ENCODE results near the gene TSPAN18. TPM values are rescaled to one million over a fixed set of nuclear protein-coding genes. Genes with fewer than 3 reads are reported as not detected.

Gene TSPAN18
- total RNA-seq, 1 donor from 2014 or later, result 31.7 TPM

DNA sequence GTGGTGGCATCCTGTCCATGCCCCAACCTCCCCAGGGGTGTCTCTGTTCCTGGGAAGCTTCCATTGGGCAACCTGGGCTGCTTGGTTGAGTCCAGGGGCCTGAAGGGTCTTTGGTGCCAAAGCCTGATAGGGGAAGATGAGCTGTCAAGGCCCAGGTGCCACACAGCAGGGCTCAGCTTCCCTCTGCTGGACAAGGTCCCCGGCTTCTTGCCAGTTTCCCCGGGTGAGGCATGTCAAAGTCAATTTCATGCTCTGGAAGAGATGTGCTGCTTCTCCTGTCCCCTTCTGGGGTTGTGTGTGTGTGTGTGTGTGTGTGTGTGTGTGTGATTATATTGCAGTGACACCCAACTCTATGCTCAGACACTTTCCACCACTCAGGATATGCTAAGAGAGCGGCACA lies 197.0 kb downstream of the TSPAN18 start:
- FAIRE-seq, result no peak
- no peak overlapping the region for H3K4me3 Mint-ChIP-seq (ENCODE audit: unreplicated experiment)
- no peak for DNase-seq (ENCODE audit: low read depth)
- H3K79me2 ChIP-seq (ENCODE audit: insufficient read depth, low read length), result no peaks in the 10 kb centered on the region
- no peak overlapping the region for H3K4me3 ChIP-seq (ENCODE audit: insufficient read depth, low read depth, low read length)
- no peaks in the 10 kb centered on the region for H3K9me3 ChIP-seq (ENCODE audit: insufficient read depth, low read depth, low read length)
- H3K27ac ChIP-seq (ENCODE audit: low read depth, low read length), result no peak overlapping the region
- H3K27me3 ChIP-seq (ENCODE audit: insufficient read depth, low read length), result peaks cover 2% of the 10 kb centered on the region
- no peak overlapping the region for H2AFZ ChIP-seq (ENCODE audit: low read depth, low read length)
- H3K27me3 Mint-ChIP-seq (ENCODE audit: low read depth, unreplicated experiment), result peaks cover 34% of the 10 kb centered on the region
- no peaks in the 10 kb centered on the region for H3K36me3 ChIP-seq (ENCODE audit: insufficient read depth, low read length)
- no peaks in the 10 kb centered on the region for H3K4me1 ChIP-seq (ENCODE audit: insufficient read depth, low read length)
- peaks cover 10% of the 10 kb centered on the region for H3K36me3 Mint-ChIP-seq (ENCODE audit: low read depth, unreplicated experiment)
- no peak overlapping the region for H3K27ac Mint-ChIP-seq (ENCODE audit: unreplicated experiment)
- H3K9me3 Mint-ChIP-seq (ENCODE audit: unreplicated experiment), result peaks cover 2% of the 10 kb centered on the region
- no peaks in the 10 kb centered on the region for H4K20me1 ChIP-seq (ENCODE audit: insufficient read depth, low read length)
- no peaks in the 10 kb centered on the region for H3K4me1 Mint-ChIP-seq (ENCODE audit: low read depth, unreplicated experiment)
- TF ChIP-seq EZH2 (IDR thresholded peaks at IDR 0.05; ENCODE audit: insufficient read depth, low read length), result no peak
- TF ChIP-seq, protein P1, sequence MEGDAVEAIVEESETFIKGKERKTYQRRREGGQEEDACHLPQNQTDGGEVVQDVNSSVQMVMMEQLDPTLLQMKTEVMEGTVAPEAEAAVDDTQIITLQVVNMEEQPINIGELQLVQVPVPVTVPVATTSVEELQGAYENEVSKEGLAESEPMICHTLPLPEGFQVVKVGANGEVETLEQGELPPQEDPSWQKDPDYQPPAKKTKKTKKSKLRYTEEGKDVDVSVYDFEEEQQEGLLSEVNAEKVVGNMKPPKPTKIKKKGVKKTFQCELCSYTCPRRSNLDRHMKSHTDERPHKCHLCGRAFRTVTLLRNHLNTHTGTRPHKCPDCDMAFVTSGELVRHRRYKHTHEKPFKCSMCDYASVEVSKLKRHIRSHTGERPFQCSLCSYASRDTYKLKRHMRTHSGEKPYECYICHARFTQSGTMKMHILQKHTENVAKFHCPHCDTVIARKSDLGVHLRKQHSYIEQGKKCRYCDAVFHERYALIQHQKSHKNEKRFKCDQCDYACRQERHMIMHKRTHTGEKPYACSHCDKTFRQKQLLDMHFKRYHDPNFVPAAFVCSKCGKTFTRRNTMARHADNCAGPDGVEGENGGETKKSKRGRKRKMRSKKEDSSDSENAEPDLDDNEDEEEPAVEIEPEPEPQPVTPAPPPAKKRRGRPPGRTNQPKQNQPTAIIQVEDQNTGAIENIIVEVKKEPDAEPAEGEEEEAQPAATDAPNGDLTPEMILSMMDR (IDR thresholded peaks at IDR 0.05; ENCODE audit: insufficient read depth, low read depth, low read length), result no peak
- no peak overlapping the region for H3K9ac ChIP-seq (ENCODE audit: low read length)
- H3K4me2 ChIP-seq (ENCODE audit: low read length), result no peak overlapping the region

DNA sequence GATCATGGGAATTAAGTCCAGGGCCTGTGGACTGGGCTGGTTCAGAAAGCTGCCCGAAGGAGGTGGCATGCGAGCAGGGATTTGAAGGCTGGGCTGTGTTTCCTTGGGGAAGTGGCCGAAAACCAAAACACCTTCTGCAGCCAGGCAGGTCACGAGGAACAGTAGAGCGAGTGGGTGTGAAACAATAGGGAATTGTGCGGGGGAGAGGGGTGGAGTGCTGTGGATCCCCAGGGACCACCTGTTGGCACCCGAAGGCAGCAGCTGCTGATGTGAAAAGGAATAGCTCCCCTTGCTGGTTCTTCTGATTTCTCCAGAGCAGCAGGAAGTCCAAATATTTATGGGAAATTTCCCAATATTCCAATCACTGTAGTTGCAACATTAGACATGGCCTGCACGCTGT lies 199.3 kb downstream of the TSPAN18 start:
- H3K79me2 ChIP-seq (ENCODE audit: insufficient read depth, low read length), result no peaks in the 10 kb centered on the region

GRCh38 chr11:44927174-44927661 lies 200.5 kb downstream of the TSPAN18 start:
- peak overlapping the region; percentile 72 for H2AFZ ChIP-seq (ENCODE audit: low read depth, low read length)
- H3K4me1 Mint-ChIP-seq (ENCODE audit: low read depth, unreplicated experiment), result no peaks in the 10 kb centered on the region
- H3K27ac Mint-ChIP-seq (ENCODE audit: unreplicated experiment), result no peak overlapping the region
- H3K9me3 ChIP-seq (ENCODE audit: insufficient read depth, low read depth, low read length), result no peaks in the 10 kb centered on the region
- H3K4me3 ChIP-seq (ENCODE audit: insufficient read depth, low read depth, low read length), result no peak overlapping the region
- peaks cover 2% of the 10 kb centered on the region for H3K9me3 Mint-ChIP-seq (ENCODE audit: unreplicated experiment)
- H3K36me3 ChIP-seq (ENCODE audit: insufficient read depth, low read length), result no peaks in the 10 kb centered on the region
- H3K27ac ChIP-seq (ENCODE audit: low read depth, low read length), result no peak overlapping the region
- TF ChIP-seq, protein P1 (IDR thresholded peaks at IDR 0.05; ENCODE audit: insufficient read depth, low read depth, low read length), result peak; percentile 75
- TF ChIP-seq EZH2 (IDR thresholded peaks at IDR 0.05; ENCODE audit: insufficient read depth, low read length), result no peak
- no peaks in the 10 kb centered on the region for H4K20me1 ChIP-seq (ENCODE audit: insufficient read depth, low read length)
- H3K27me3 Mint-ChIP-seq (ENCODE audit: low read depth, unreplicated experiment), result peaks cover 15% of the 10 kb centered on the region
- H3K27me3 ChIP-seq (ENCODE audit: insufficient read depth, low read length), result peaks cover 14% of the 10 kb centered on the region
- H3K79me2 ChIP-seq (ENCODE audit: insufficient read depth, low read length), result no peaks in the 10 kb centered on the region
- H3K36me3 Mint-ChIP-seq (ENCODE audit: low read depth, unreplicated experiment), result peaks cover 4% of the 10 kb centered on the region
- FAIRE-seq, result no peak
- H3K4me3 Mint-ChIP-seq (ENCODE audit: unreplicated experiment), result no peak overlapping the region
- peak; percentile 47 for DNase-seq (ENCODE audit: low read depth)
- no peaks in the 10 kb centered on the region for H3K4me1 ChIP-seq (ENCODE audit: insufficient read depth, low read length)
- peak overlapping the region; percentile 71 for H3K4me2 ChIP-seq (ENCODE audit: low read length)
- H3K9ac ChIP-seq (ENCODE audit: low read length), result no peak overlapping the region

More for the DNA sequence above, 199.3 kb downstream of the TSPAN18 start:
- no peak overlapping the region for H3K9ac ChIP-seq (ENCODE audit: low read length)
- Mint-ChIP-seq H3K36me3 (ENCODE audit: low read depth, unreplicated experiment) (peaks cover 4% of the 10 kb centered on the region), H3K9me3 (ENCODE audit: unreplicated experiment) (peaks cover 2% of the 10 kb centered on the region), H3K27me3 (ENCODE audit: low read depth, unreplicated experiment) (peaks cover 26% of the 10 kb centered on the region), H3K4me3 (ENCODE audit: unreplicated experiment) (no peak overlapping the region), H3K27ac (ENCODE audit: unreplicated experiment) (no peak overlapping the region), H3K4me1 (ENCODE audit: low read depth, unreplicated experiment) (no peaks in the 10 kb centered on the region)
- H3K4me3 ChIP-seq (ENCODE audit: insufficient read depth, low read depth, low read length), result no peak overlapping the region
- H4K20me1 ChIP-seq (ENCODE audit: insufficient read depth, low read length), result no peaks in the 10 kb centered on the region
- no peak for TF ChIP-seq EZH2 (IDR thresholded peaks at IDR 0.05; ENCODE audit: insufficient read depth, low read length)
- TF ChIP-seq, protein P1 (IDR thresholded peaks at IDR 0.05; ENCODE audit: insufficient read depth, low read depth, low read length), result no peak
- no peak for FAIRE-seq
- H3K4me2 ChIP-seq (ENCODE audit: low read length), result no peak overlapping the region
- no peaks in the 10 kb centered on the region for H3K4me1 ChIP-seq (ENCODE audit: insufficient read depth, low read length)
- H3K36me3 ChIP-seq (ENCODE audit: insufficient read depth, low read length), result no peaks in the 10 kb centered on the region
- DNase-seq (ENCODE audit: low read depth), result no peak
- H3K27ac ChIP-seq (ENCODE audit: low read depth, low read length), result no peak overlapping the region
- H3K9me3 ChIP-seq (ENCODE audit: insufficient read depth, low read depth, low read length), result no peaks in the 10 kb centered on the region
- no peak overlapping the region for H2AFZ ChIP-seq (ENCODE audit: low read depth, low read length)
- peaks cover 14% of the 10 kb centered on the region for H3K27me3 ChIP-seq (ENCODE audit: insufficient read depth, low read length)
